OCI-LY1 (cell line): ENCODE results near the gene GPR135.

Experiments used
- CTCF ChIP-seq: fragments of 200-600 bp; sonication (generic), shearing (Covaris generic); IDR thresholded peaks from 2 replicates; pipeline ENCODE4 v1.5.1; 2017; ENCODE audit warnings: mild to moderate bottlenecking, antibody characterized with exemption, low read length, moderate library complexity, mixed read lengths
- EZH2 ChIP-seq: fragments of 200-600 bp; sonication (generic), shearing (Covaris generic); IDR thresholded peaks from 2 replicates; pipeline ENCODE4 v1.8.0; 2017; ENCODE audit warnings: borderline replicate concordance, mixed run types, mild to moderate bottlenecking, antibody characterized with exemption, low read length, moderate library complexity, mixed read lengths

- TF ChIP-seq CTCF, result no peak
- TF ChIP-seq EZH2, result no peak
These were observed 44.8 kb upstream of the GPR135 start for GRCh38 chr14:59510001-59510400.
